ENCODE results near the gene EIF4EBP2.

- no peak for TF ChIP-seq BRF2 (CRISPR knock-in tag; IDR thresholded peaks at IDR 0.05)
- no peak for TF ChIP-seq ELK4 (CRISPR knock-in tag; IDR thresholded peaks at IDR 0.05; ENCODE audit: borderline replicate concordance)
- TF ChIP-seq ZMYM2 (CRISPR knock-in tag; IDR thresholded peaks at IDR 0.05): no peak
- no peak for TF ChIP-seq IRF2 (CRISPR knock-in tag; IDR thresholded peaks at IDR 0.05)
- TF ChIP-seq SPEN (CRISPR knock-in tag; IDR thresholded peaks at IDR 0.05; ENCODE audit: low read depth): no peak
- TF ChIP-seq NCOA2 (CRISPR knock-in tag; IDR thresholded peaks at IDR 0.05): peak; percentile 55; the same call in 1 of the 2 replicates
- TF ChIP-seq NFE2 (CRISPR knock-in tag; IDR thresholded peaks at IDR 0.05): no peak
- no peak for TF ChIP-seq HNRNPK (IDR thresholded peaks at IDR 0.05; ENCODE audit: low read depth, low read length, poor library complexity, severe bottlenecking)
- TF ChIP-seq ZNF670 (CRISPR knock-in tag; IDR thresholded peaks at IDR 0.05; ENCODE audit: borderline replicate concordance): no peak
- TF ChIP-seq EZH2 (conservative IDR thresholded peaks at IDR 0.05; ENCODE audit: low read depth, low read length): no peak
- no peak for TF ChIP-seq ZNF20 (CRISPR knock-in tag; IDR thresholded peaks at IDR 0.05)
- TF ChIP-seq REST (IDR thresholded peaks at IDR 0.05; ENCODE audit: borderline replicate concordance in 1 of 2, low read depth in 1 of 2, low read length in 2 of 2): no peak
Observed at GRCh38 chr10:70442332-70442988, 38.5 kb downstream of the EIF4EBP2 start.
